ENCODE results near the gene BMPR1A.

BMPR1A gene

GRCh38 chr10:86770412-86770960, 14.1 kb downstream of the BMPR1A start:
- no peaks in the 10 kb centered on the region for H3K27me3 ChIP-seq (ENCODE audit: low read depth, low read length)
- no peak overlapping the region for H3K4me3 ChIP-seq (ENCODE audit: low read depth in 1 of 2, low read length in 2 of 2)
- no peaks in the 10 kb centered on the region for H3K36me3 ChIP-seq (ENCODE audit: control insufficient read depth in 1 of 2, insufficient read depth in 2 of 2, low read length in 2 of 2)
- H3K27ac ChIP-seq (ENCODE audit: low read length), result no peak overlapping the region
- H3K9me3 ChIP-seq (ENCODE audit: control insufficient read depth in 1 of 2, low read length in 2 of 2), result no peaks in the 10 kb centered on the region
- H3K4me1 ChIP-seq (ENCODE audit: control insufficient read depth in 1 of 2, insufficient read depth in 2 of 2, low read length in 2 of 2), result peaks cover 4 to 49% of the 10 kb centered on the region in 2 donors

- no peaks in the 10 kb centered on the region for H3K36me3 ChIP-seq (ENCODE audit: control insufficient read depth in 1 of 2, insufficient read depth in 2 of 2, low read length in 2 of 2)
- H3K4me1 ChIP-seq (ENCODE audit: control insufficient read depth in 1 of 2, insufficient read depth in 2 of 2, low read length in 2 of 2), result peaks cover 7 to 39% of the 10 kb centered on the region in 2 donors
- no peak overlapping the region for H3K4me3 ChIP-seq (ENCODE audit: low read depth in 1 of 2, low read length in 2 of 2)
- H3K27me3 ChIP-seq (ENCODE audit: low read depth, low read length), result no peaks in the 10 kb centered on the region
- H3K27ac ChIP-seq (ENCODE audit: low read length), result no peak overlapping the region
- H3K9me3 ChIP-seq (ENCODE audit: control insufficient read depth in 1 of 2, low read length in 2 of 2), result no peaks in the 10 kb centered on the region
Observed at GRCh38 chr10:86773498-86773897, 17.1 kb downstream of the BMPR1A start.

- Histone ChIP-seq H3K27ac (ENCODE audit: low read length) (no peak overlapping the region), H3K27me3 (ENCODE audit: low read depth, low read length) (no peaks in the 10 kb centered on the region), H3K9me3 (ENCODE audit: control insufficient read depth in 1 of 2, low read length in 2 of 2) (no peaks in the 10 kb centered on the region), H3K4me1 (ENCODE audit: control insufficient read depth in 1 of 2, insufficient read depth in 2 of 2, low read length in 2 of 2) (peaks cover 3 to 30% of the 10 kb centered on the region in 2 donors), H3K4me3 (ENCODE audit: low read depth in 1 of 2, low read length in 2 of 2) (no peak overlapping the region), H3K36me3 (ENCODE audit: control insufficient read depth in 1 of 2, insufficient read depth in 2 of 2, low read length in 2 of 2) (no peaks in the 10 kb centered on the region)
Observed at GRCh38 chr10:86775056-86775869, 18.8 kb downstream of the BMPR1A start.

GRCh38 chr10:86775870-86776180, 19.4 kb downstream of the BMPR1A start:
- peaks cover 3 to 28% of the 10 kb centered on the region in 2 donors for H3K4me1 ChIP-seq (ENCODE audit: control insufficient read depth in 1 of 2, insufficient read depth in 2 of 2, low read length in 2 of 2)
- no peaks in the 10 kb centered on the region for H3K9me3 ChIP-seq (ENCODE audit: control insufficient read depth in 1 of 2, low read length in 2 of 2)
- H3K27ac ChIP-seq (ENCODE audit: low read length), result no peak overlapping the region

GRCh38 chr10:86779220-86780017, 23.0 kb downstream of the BMPR1A start:
- H3K27ac ChIP-seq (ENCODE audit: low read length), result no peak overlapping the region

More at GRCh38 chr10:86775870-86776180, 19.4 kb downstream of the BMPR1A start:
- Histone ChIP-seq H3K36me3 (ENCODE audit: control insufficient read depth in 1 of 2, insufficient read depth in 2 of 2, low read length in 2 of 2) (no peaks in the 10 kb centered on the region), H3K27me3 (ENCODE audit: low read depth, low read length) (no peaks in the 10 kb centered on the region), H3K4me3 (ENCODE audit: low read depth in 1 of 2, low read length in 2 of 2) (no peak overlapping the region)

GRCh38 chr10:86782701-86783418, 26.4 kb downstream of the BMPR1A start:
- H3K27ac ChIP-seq (ENCODE audit: low read length), result no peak overlapping the region
- H3K27me3 ChIP-seq (ENCODE audit: low read depth, low read length), result no peaks in the 10 kb centered on the region
- H3K4me1 ChIP-seq (ENCODE audit: control insufficient read depth in 1 of 2, insufficient read depth in 2 of 2, low read length in 2 of 2), result peaks cover 11 to 44% of the 10 kb centered on the region in 2 donors
- H3K9me3 ChIP-seq (ENCODE audit: control insufficient read depth in 1 of 2, low read length in 2 of 2), result no peaks in the 10 kb centered on the region
- H3K36me3 ChIP-seq (ENCODE audit: control insufficient read depth in 1 of 2, insufficient read depth in 2 of 2, low read length in 2 of 2), result no peaks in the 10 kb centered on the region
- no peak overlapping the region for H3K4me3 ChIP-seq (ENCODE audit: low read depth in 1 of 2, low read length in 2 of 2)

More at GRCh38 chr10:86779220-86780017, 23.0 kb downstream of the BMPR1A start:
- no peaks in the 10 kb centered on the region for H3K36me3 ChIP-seq (ENCODE audit: control insufficient read depth in 1 of 2, insufficient read depth in 2 of 2, low read length in 2 of 2)
- no peak overlapping the region for H3K4me3 ChIP-seq (ENCODE audit: low read depth in 1 of 2, low read length in 2 of 2)
- peaks cover 3 to 28% of the 10 kb centered on the region in 2 donors for H3K4me1 ChIP-seq (ENCODE audit: control insufficient read depth in 1 of 2, insufficient read depth in 2 of 2, low read length in 2 of 2)
- no peaks in the 10 kb centered on the region for H3K27me3 ChIP-seq (ENCODE audit: low read depth, low read length)
- no peaks in the 10 kb centered on the region for H3K9me3 ChIP-seq (ENCODE audit: control insufficient read depth in 1 of 2, low read length in 2 of 2)

GRCh38 chr10:86785037-86785436, 28.6 kb downstream of the BMPR1A start:
- H3K4me1 ChIP-seq (ENCODE audit: control insufficient read depth in 1 of 2, insufficient read depth in 2 of 2, low read length in 2 of 2), result peaks cover 11 to 33% of the 10 kb centered on the region in 2 donors
- no peak overlapping the region for H3K27ac ChIP-seq (ENCODE audit: low read length)

GRCh38 chr10:86785968-86786367, 29.5 kb downstream of the BMPR1A start:
- H3K27ac ChIP-seq (ENCODE audit: low read length), result peak overlapping the region; percentile 69
- no peaks in the 10 kb centered on the region for H3K9me3 ChIP-seq (ENCODE audit: control insufficient read depth in 1 of 2, low read length in 2 of 2)
- no peaks in the 10 kb centered on the region for H3K27me3 ChIP-seq (ENCODE audit: low read depth, low read length)
- H3K4me3 ChIP-seq (ENCODE audit: low read depth in 1 of 2, low read length in 2 of 2), result no peak overlapping the region
- H3K36me3 ChIP-seq (ENCODE audit: control insufficient read depth in 1 of 2, insufficient read depth in 2 of 2, low read length in 2 of 2), result no peaks in the 10 kb centered on the region
- H3K4me1 ChIP-seq (ENCODE audit: control insufficient read depth in 1 of 2, insufficient read depth in 2 of 2, low read length in 2 of 2), result peaks cover 11 to 33% of the 10 kb centered on the region in 2 donors

More at GRCh38 chr10:86785037-86785436, 28.6 kb downstream of the BMPR1A start:
- Histone ChIP-seq H3K36me3 (ENCODE audit: control insufficient read depth in 1 of 2, insufficient read depth in 2 of 2, low read length in 2 of 2) (no peaks in the 10 kb centered on the region), H3K4me3 (ENCODE audit: low read depth in 1 of 2, low read length in 2 of 2) (no peak overlapping the region), H3K27me3 (ENCODE audit: low read depth, low read length) (no peaks in the 10 kb centered on the region), H3K9me3 (ENCODE audit: control insufficient read depth in 1 of 2, low read length in 2 of 2) (no peaks in the 10 kb centered on the region)

GRCh38 chr10:86786368-86786767, 29.9 kb downstream of the BMPR1A start:
- peak overlapping the region; percentile 69 for H3K27ac ChIP-seq (ENCODE audit: low read length)
- peaks cover 11 to 33% of the 10 kb centered on the region in 2 donors for H3K4me1 ChIP-seq (ENCODE audit: control insufficient read depth in 1 of 2, insufficient read depth in 2 of 2, low read length in 2 of 2)

GRCh38 chr10:86790394-86790793, 34.0 kb downstream of the BMPR1A start:
- H3K36me3 ChIP-seq (ENCODE audit: control insufficient read depth in 1 of 2, insufficient read depth in 2 of 2, low read length in 2 of 2), result no peaks in the 10 kb centered on the region
- no peaks in the 10 kb centered on the region for H3K27me3 ChIP-seq (ENCODE audit: low read depth, low read length)
- H3K4me1 ChIP-seq (ENCODE audit: control insufficient read depth in 1 of 2, insufficient read depth in 2 of 2, low read length in 2 of 2), result peaks cover 10 to 26% of the 10 kb centered on the region in 2 donors
- no peak overlapping the region for H3K4me3 ChIP-seq (ENCODE audit: low read depth in 1 of 2, low read length in 2 of 2)
- no peak overlapping the region for H3K27ac ChIP-seq (ENCODE audit: low read length)
- H3K9me3 ChIP-seq (ENCODE audit: control insufficient read depth in 1 of 2, low read length in 2 of 2), result no peaks in the 10 kb centered on the region

More at GRCh38 chr10:86786368-86786767, 29.9 kb downstream of the BMPR1A start:
- Histone ChIP-seq H3K9me3 (ENCODE audit: control insufficient read depth in 1 of 2, low read length in 2 of 2) (no peaks in the 10 kb centered on the region), H3K36me3 (ENCODE audit: control insufficient read depth in 1 of 2, insufficient read depth in 2 of 2, low read length in 2 of 2) (no peaks in the 10 kb centered on the region), H3K27me3 (ENCODE audit: low read depth, low read length) (no peaks in the 10 kb centered on the region), H3K4me3 (ENCODE audit: low read depth in 1 of 2, low read length in 2 of 2) (no peak overlapping the region)
